K562 (cell line): Measurements from ENCODE around the gene TAF1B. TPM values are rescaled to one million over a fixed set of nuclear protein-coding genes. Genes with fewer than 3 reads are reported as not detected.

ENCODE experiments used
- BRD4 ChIP-seq: fragments of 200-600 bp; sonication (generic); IDR thresholded peaks from 2 replicates; pipeline ENCODE4 v1.6.1; 2017; ENCODE audit warnings: inconsistent platforms
- CHD1 ChIP-seq: fragments of 200-600 bp; sonication (generic); IDR thresholded peaks from one replicate; pipeline ENCODE4 v1.6.1; 2012; ENCODE audit warnings: mild to moderate bottlenecking, moderate library complexity, low read length, inconsistent platforms
- CHD2 ChIP-seq: IDR thresholded peaks from 2 replicates; pipeline ENCODE4 v1.6.1; 2011; ENCODE audit warnings: low read depth, low read length
- E2F6 ChIP-seq, 2 experiments: IDR thresholded peaks; 2 replicates each; pipeline ENCODE4 v1.6.1; 2011; ENCODE audit warnings: borderline replicate concordance in 1 of 2, control low read depth in 1 of 2, low read depth in 1 of 2, low read length in 1 of 2, mild to moderate bottlenecking in 1 of 2, mixed read lengths in 1 of 2, moderate library complexity in 1 of 2; ENCODE audit not compliant: insufficient read depth in 1 of 2, insufficient read length in 1 of 2, poor library complexity in 1 of 2, severe bottlenecking in 1 of 2; ENCODE audit errors: extremely low read depth in 1 of 2
- ELF2 ChIP-seq: fragments of 250-450 bp; sonication (Bioruptor Pico); IDR thresholded peaks from 2 replicates; pipeline ENCODE4 v1.5.0; 2021; ENCODE audit warnings: mild to moderate bottlenecking
- EP400 ChIP-seq: fragments of 450-650 bp; IDR thresholded peaks from 2 replicates; pipeline ENCODE4 v1.6.1; 2017; ENCODE audit warnings: antibody characterized with exemption, mild to moderate bottlenecking, moderate library complexity
- FOXA1 ChIP-seq: fragments of 450-650 bp; IDR thresholded peaks from 2 replicates; pipeline ENCODE4 v1.6.1; 2016; ENCODE audit warnings: mild to moderate bottlenecking, borderline replicate concordance
- GTF2B ChIP-seq: IDR thresholded peaks from 2 replicates; pipeline ENCODE4 v1.6.1; 2011; ENCODE audit not compliant: insufficient read length; ENCODE audit errors: extremely low read depth
- NELFE ChIP-seq: IDR thresholded peaks from 2 replicates; pipeline ENCODE4 v1.6.1; 2011; ENCODE audit warnings: mild to moderate bottlenecking; ENCODE audit not compliant: insufficient read depth, insufficient read length
- RHOXF2B ChIP-seq: fragments of 250-450 bp; sonication (Bioruptor Pico); conservative IDR thresholded peaks from 2 replicates; pipeline ENCODE4 v1.5.1; 2021
- SETDB1 ChIP-seq: IDR thresholded peaks from one replicate; pipeline ENCODE4 v1.6.1; 2012; ENCODE audit warnings: low read length, control low read depth, inconsistent platforms
- TAL1 ChIP-seq: fragments of 450-650 bp; IDR thresholded peaks from 2 replicates; pipeline ENCODE4 v1.6.1; 2016; ENCODE audit warnings: mild to moderate bottlenecking
- ZNF444 ChIP-seq: fragments of 250-450 bp; sonication (Bioruptor Pico); IDR thresholded peaks from 2 replicates; pipeline ENCODE4 v1.4.0; 2020; ENCODE audit warnings: mild to moderate bottlenecking, moderate library complexity
- ZNF766 ChIP-seq: fragments of 200-800 bp; sonication (Bioruptor generic); conservative IDR thresholded peaks from 2 replicates; pipeline ENCODE4 v1.6.1; 2016; ENCODE audit warnings: missing genetic modification characterization, missing compliant biosample characterization
- polyA plus RNA-seq, 8 experiments: library from polyadenylated mRNA; depleted of rRNA in 4 of 8; stranded (reverse) in 5 of 8; unstranded in 3 of 8; fragments of >200 nt; fragmentation: Nextera tagmentation in 2 of 8; fragmentation: Illumina TruSeq in 1 of 8; extraction: Ambion mirVana in 2 of 8; extraction: Trizol in 1 of 8; gene quantifications; 2 replicates each; pipeline versions ENCODE4 v1.2.1 to v1.2.3, GENCODE V29; 2011 to 2014; ENCODE audit warnings: inconsistent platforms in 1 of 8, missing spikeins in 1 of 8
- total RNA-seq, 7 experiments: library from RNA; depleted of rRNA in 6 of 7; stranded (reverse); fragments of >200 nt in 6 of 7; fragmentation: Illumina TruSeq in 2 of 7; extraction: Trizol in 2 of 7; gene quantifications; 2 replicates each; pipeline versions ENCODE4 v1.2.1 to v1.2.3, GENCODE V29; 2011 to 2021; ENCODE audit warnings: low replicate concordance in 1 of 7

Gene TAF1B
- total and polyA plus RNA-seq, 9 of the 15 experiments (the other 6 are each of a cell fraction or from before 2014, with no cell fraction given) = 8.8 to 25.1 (median 17.3) TPM

GRCh38 chr2:9843229-9844035, at the start of gene TAF1B (continued):
- TF ChIP-seq ELF2 (CRISPR knock-in tag) (no peak), NELFE (no peak), CHD2 (peak; percentile 79), CHD1 (no peak), ZNF766 (CRISPR knock-in tag) (peak; percentile 76; the same call in 1 of the 2 replicates), RHOXF2B (CRISPR knock-in tag) (no peak), EP400 (peak; percentile 81; the same call in 1 of the 2 replicates), GTF2B (peak; percentile 38), TAL1 (no peak), SETDB1 (no peak), FOXA1 (no peak), E2F6 (IDR thresholded peaks at IDR 0.05; ENCODE audit: borderline replicate concordance in 1 of 2, extremely low read depth in 1 of 2, insufficient read depth in 1 of 2, insufficient read length in 1 of 2, low read depth in 1 of 2, low read length in 1 of 2, poor library complexity in 1 of 2, severe bottlenecking in 1 of 2) (peak; percentile 73 to 80), ZNF444 (no peak), BRD4 (no peak; the same call in 1 of the 2 replicates)
